Psoas muscle (tissue), 8 donors: ENCODE measurements around the gene MAGI1. TPM values are rescaled to one million over a fixed set of nuclear protein-coding genes. Genes with fewer than 3 reads are reported as not detected.

Source experiments
- ATAC-seq, 4 donors: fragments of 200-7000 bp; cut with Tn5 transposase; one replicate each; pipeline ENCODE4 v1.9.1; 2020; ENCODE audit warnings: moderate library complexity in 3 of 4, mild to moderate bottlenecking in 2 of 4
- DNase-seq, 2 donors: peaks; one replicate each; pipeline ENCODE4 v3.0.0-alpha.2; 2020
- H3K27ac ChIP-seq: fragments of 200-600 bp; one replicate; pipeline ENCODE4 v1.8.0; 2022
- H3K27me3 ChIP-seq, 3 donors: fragments of 200-600 bp in 1 of 3; one replicate each; pipeline versions ENCODE4 v1.6.1 to v1.8.0; 2013 to 2022; ENCODE audit warnings: low read length in 2 of 3, mild to moderate bottlenecking in 2 of 3, moderate library complexity in 1 of 3; ENCODE audit not compliant: insufficient read depth in 3 of 3
- H3K36me3 ChIP-seq, 2 donors: fragments of 200-600 bp in 1 of 2; one replicate each; pipeline versions ENCODE4 v1.6.1 to v1.8.0; 2013 to 2022; ENCODE audit warnings: low read depth in 1 of 2, mild to moderate bottlenecking in 1 of 2, moderate library complexity in 1 of 2; ENCODE audit not compliant: insufficient read depth in 1 of 2
- H3K4me1 ChIP-seq: fragments of 200-600 bp; one replicate; pipeline ENCODE4 v1.8.0; 2022
- H3K4me3 ChIP-seq: fragments of 200-600 bp; one replicate; pipeline ENCODE4 v1.8.0; 2022; ENCODE audit warnings: mild to moderate bottlenecking
- H3K9me3 ChIP-seq: fragments of 200-600 bp; one replicate; pipeline ENCODE4 v1.8.0; 2022
- WGBS, 3 donors: extraction: QIAGEN DNeasy Blood & Tissue Kit; methylation state at CpG; one replicate each; pipeline versions ENCODE4 v1.1.6 to v1.1.7; 2013; 5-methylcytosine and 5-hydroxymethylcytosine counted together
- intact Hi-C, 2 donors: fragments of 100-400 bp; cut with DNase I; formaldehyde crosslinking; loops; one replicate each; pipeline versions ENCODE4 v1.11.0 to v1.14.2; 2022
- polyA plus RNA-seq, 3 donors: library from polyadenylated mRNA; stranded (reverse); fragments of 200-250 nt; gene quantifications; one replicate each; pipeline ENCODE4 v1.2.3, GENCODE V29; 2013
- total RNA-seq, 4 donors: library from RNA; stranded (reverse); fragmentation: NEBNext Ultra II Directional in 2 of 4; extraction: Animal tissue kit (Norgen Biotek cat#: 25700) in 2 of 4; gene quantifications; one replicate each; pipeline versions ENCODE4 v1.2.1 to v1.2.4, GENCODE V29; 2021 to 2023
- TF ChIP-seq, protein P1 (sequence below): fragments of 200-600 bp; IDR thresholded peaks from one replicate; pipeline ENCODE4 v1.8.0; 2022; ENCODE audit warnings: antibody characterized with exemption
- donor health status: healthy with polysubstance abuse.
- donor health status: DM: no; HTN: no; CAD: no; lungs with moderate emphysema.
- donor health status: Bipolar disorder and iron deficiency.
- donor health status: healthy.
- donor health status: DM: yes; HTN: yes; CAD: no.
- donor health status: DM: no; HTN: no; CAD: no.
- donor health status: DM: no; HTN: no; CAD: no.
- donor health status: DM: yes; HTN: yes; CAD: no.

MAGI1 gene
- total and polyA plus RNA-seq, 7 donors, result 4.5 to 8.1 (median 6.3) TPM

DNA sequence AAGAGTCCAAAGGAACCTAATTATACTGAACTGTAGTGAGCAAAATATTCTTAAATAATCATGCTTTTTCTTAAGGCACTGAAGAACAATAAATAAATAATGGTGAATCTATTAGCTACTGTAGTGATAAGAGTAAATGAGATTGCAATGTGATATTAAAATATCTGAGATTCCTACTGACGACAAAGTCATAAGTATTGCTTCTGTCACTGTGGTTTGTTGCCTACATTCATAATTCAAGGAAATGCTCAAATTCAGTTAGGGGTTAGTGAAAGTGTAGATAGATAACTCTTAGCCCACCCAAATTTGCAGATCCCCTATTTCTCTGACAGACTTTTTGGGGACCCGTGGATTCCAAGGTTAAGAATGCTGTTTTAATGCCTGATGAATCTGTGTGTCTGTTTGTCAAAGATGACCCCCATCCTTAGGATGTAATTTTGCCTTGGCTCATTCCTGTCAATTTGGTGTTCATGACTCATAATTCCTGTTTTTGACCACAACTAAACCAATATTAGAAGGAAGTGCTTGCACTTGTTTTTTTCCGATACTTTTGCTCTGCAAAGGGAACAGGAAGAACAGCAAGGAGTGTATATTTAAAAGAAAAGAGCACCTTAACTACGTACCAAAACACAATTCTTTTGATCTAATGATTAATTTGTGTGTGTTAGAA lies 86.7 kb downstream of the MAGI1 start:
- H3K4me1 ChIP-seq, result peaks cover 37% of the 10 kb centered on the region
- TF ChIP-seq, protein P1, sequence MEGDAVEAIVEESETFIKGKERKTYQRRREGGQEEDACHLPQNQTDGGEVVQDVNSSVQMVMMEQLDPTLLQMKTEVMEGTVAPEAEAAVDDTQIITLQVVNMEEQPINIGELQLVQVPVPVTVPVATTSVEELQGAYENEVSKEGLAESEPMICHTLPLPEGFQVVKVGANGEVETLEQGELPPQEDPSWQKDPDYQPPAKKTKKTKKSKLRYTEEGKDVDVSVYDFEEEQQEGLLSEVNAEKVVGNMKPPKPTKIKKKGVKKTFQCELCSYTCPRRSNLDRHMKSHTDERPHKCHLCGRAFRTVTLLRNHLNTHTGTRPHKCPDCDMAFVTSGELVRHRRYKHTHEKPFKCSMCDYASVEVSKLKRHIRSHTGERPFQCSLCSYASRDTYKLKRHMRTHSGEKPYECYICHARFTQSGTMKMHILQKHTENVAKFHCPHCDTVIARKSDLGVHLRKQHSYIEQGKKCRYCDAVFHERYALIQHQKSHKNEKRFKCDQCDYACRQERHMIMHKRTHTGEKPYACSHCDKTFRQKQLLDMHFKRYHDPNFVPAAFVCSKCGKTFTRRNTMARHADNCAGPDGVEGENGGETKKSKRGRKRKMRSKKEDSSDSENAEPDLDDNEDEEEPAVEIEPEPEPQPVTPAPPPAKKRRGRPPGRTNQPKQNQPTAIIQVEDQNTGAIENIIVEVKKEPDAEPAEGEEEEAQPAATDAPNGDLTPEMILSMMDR, result no peak
- WGBS, 3 donors, result 67 to 71% (median 70%) methylated on average over 4 of the region's 4 CpGs
- no peaks in the 10 kb centered on the region for H3K36me3 ChIP-seq
- no peaks in the 10 kb centered on the region for H3K9me3 ChIP-seq
- no peaks in the 10 kb centered on the region for H3K27me3 ChIP-seq
- H3K4me3 ChIP-seq, result no peak overlapping the region
- no peak for DNase-seq
- H3K27ac ChIP-seq, result peak overlapping the region; percentile 64
- no peak for ATAC-seq
- intact Hi-C loops, result no loop called here

DNA sequence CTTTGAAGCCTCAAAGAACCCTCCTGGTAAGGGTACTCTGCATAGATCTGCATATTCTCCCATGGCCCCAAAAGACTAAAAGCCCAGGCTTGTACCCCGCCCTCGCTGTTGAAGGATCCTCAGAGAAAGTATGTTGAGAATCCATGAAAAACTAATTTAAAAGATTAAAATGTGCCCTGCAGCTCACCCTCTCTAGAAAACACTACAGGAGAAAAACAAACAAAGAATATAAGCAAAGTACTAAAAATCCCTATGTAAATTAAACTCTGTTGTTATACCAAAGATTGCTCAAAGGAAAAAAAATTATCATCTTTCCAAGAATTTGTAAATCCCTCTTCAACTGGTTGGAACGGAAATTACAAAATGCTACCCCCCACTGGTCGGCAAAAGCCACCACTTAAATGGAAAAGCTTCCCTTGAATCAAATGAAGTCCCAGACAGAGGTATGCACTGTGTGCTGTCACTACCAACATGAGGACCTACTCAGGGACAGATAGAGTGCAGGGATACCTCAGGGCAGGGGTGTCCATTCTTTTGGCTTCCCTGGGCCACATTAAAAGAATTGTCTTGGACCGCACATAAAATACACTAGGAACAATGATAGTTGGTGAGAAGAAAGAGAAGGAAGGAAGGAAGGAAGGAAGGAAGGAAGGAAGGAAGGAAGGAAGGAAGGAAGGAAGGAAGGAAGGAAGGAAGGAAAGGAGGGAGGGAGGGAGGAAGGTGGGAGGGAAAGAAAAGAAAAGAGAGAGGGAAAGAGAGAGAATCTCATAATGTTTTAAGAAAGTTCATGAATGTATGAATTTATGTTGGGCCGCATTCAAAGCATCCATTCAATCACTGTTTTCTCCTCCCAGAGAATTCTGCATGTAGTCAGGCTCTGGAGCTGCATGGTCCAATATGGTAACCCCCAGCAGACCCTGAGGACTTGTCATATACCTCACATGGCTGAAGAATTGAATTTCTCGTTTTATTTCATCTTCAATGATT lies 88.1 kb downstream of the MAGI1 start:
- DNase-seq (no peak), ATAC-seq (no peak)
- Histone ChIP-seq H3K27me3 (no peaks in the 10 kb centered on the region), H3K4me3 (no peak overlapping the region), H3K9me3 (no peaks in the 10 kb centered on the region), H3K27ac (no peak overlapping the region), H3K4me1 (peaks cover 44% of the 10 kb centered on the region), H3K36me3 (no peaks in the 10 kb centered on the region)
- TF ChIP-seq, protein P1, result no peak
- intact Hi-C loops, result no loop called here
- WGBS, 3 donors, result 83 to 85% (median 84%) methylated on average over 7 of the region's 7 CpGs

DNA sequence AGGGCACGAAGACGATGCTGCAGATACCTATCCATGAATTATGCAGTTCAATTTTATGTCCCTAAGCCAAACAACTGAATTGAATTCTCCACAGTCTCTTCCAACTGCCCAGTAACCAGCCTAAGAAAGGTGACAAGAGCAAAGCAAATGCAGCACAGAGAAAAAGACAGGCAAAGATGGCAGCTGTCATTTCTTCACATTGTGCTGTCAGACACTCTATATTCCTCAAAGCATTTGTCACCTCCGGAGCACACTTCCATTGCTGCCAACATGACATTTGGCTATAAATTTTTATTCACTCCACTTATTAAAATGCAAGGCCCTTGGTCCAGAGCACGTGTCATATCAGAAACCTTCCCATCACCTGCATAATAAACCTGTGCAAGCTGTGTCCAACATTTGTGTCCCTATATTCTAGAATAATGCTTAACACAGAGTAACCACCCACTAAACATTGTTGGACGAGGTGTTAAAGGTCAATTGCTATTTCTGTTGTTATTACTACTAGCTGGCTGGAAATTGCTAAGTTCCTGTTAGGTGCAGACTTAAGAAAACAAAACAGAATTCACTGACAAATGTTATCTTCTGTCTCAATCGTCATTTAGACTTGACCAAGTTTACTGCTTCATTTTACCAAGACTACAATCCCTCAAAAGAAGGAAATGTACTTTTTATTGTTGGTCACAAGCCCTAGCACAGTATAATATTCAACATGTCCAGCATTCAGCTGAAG lies 89.7 kb downstream of the MAGI1 start:
- Histone ChIP-seq H3K4me3 (peak overlapping the region; percentile 11), H3K9me3 (no peaks in the 10 kb centered on the region), H3K36me3 (no peaks in the 10 kb centered on the region), H3K27me3 (no peaks in the 10 kb centered on the region), H3K27ac (peak overlapping the region; percentile 56), H3K4me1 (peaks cover 40% of the 10 kb centered on the region)
- peak; percentile 32 to 74 (median 58) for ATAC-seq
- DNase-seq, result no peak
- TF ChIP-seq, protein P1, result no peak
- intact Hi-C loops, result no loop called here
- 22 to 23% (median 23%) methylated on average over 6 of the region's 6 CpGs for WGBS, 3 donors

DNA sequence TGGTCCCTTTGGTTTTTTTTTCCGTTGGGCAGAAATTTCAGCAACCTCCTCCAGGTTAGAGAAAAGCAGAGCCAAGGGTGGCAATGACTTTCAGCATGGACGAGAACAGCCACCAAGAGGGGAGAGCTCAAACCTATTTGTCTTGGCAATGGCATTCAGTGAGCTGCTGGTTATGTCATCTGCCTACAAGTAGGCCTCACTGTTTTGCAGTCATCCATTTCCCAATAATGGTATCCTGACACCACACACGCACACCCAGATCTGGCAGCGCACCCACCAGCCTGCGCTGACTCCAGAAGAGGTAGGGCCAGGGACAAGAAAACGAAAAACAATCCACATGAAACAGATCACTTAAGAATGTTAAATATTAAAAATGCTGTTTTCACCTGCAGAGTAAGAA lies 92.3 kb downstream of the MAGI1 start:
- Histone ChIP-seq H3K4me3 (no peak overlapping the region), H3K9me3 (no peaks in the 10 kb centered on the region), H3K36me3 (no peaks in the 10 kb centered on the region), H3K27me3 (no peaks in the 10 kb centered on the region), H3K27ac (peak overlapping the region; percentile 54), H3K4me1 (peaks cover 26% of the 10 kb centered on the region)
- intact Hi-C loops, result no loop called here
- TF ChIP-seq, protein P1, result no peak
- DNase-seq, result peak in 1 of 2 donors; percentile 44
- 49 to 68% (median 62%) methylated on average over 6 of the region's 6 CpGs for WGBS, 3 donors
- peak; percentile 77 to 86 (median 82) for ATAC-seq
